Measurements from ENCODE around the gene ATP2B3.

Gene ATP2B3

GRCh38 chrX:153509592-153509991, 7.8 kb upstream of the ATP2B3 start:
- no peak for DNase-seq (ENCODE audit: low read depth)

GRCh38 chrX:153510383-153510782, 7.1 kb upstream of the ATP2B3 start:
- DNase-seq (ENCODE audit: low read depth): no peak

- DNase-seq (ENCODE audit: low read depth): no peak
Observed at GRCh38 chrX:153511784-153512500, 5.5 kb upstream of the ATP2B3 start.

- no peak for DNase-seq (ENCODE audit: low read depth)
Observed at GRCh38 chrX:153512501-153512893, 4.9 kb upstream of the ATP2B3 start.

- DNase-seq (ENCODE audit: low read depth): no peak
Observed at GRCh38 chrX:153513265-153513664, 4.2 kb upstream of the ATP2B3 start.

- no peak for DNase-seq (ENCODE audit: low read depth)
Observed at GRCh38 chrX:153514259-153514658, 3.2 kb upstream of the ATP2B3 start.

GRCh38 chrX:153515435-153515834, 2.0 kb upstream of the ATP2B3 start:
- DNase-seq (ENCODE audit: low read depth): no peak

GRCh38 chrX:153516073-153516472, 1.4 kb upstream of the ATP2B3 start:
- DNase-seq (ENCODE audit: low read depth): no peak

GRCh38 chrX:153517946-153518834, 748 bp downstream of the ATP2B3 start:
- DNase-seq (ENCODE audit: low read depth): no peak

GRCh38 chrX:153519569-153520286, 2.3 kb downstream of the ATP2B3 start:
- DNase-seq (ENCODE audit: low read depth): no peak

- DNase-seq (ENCODE audit: low read depth): no peak
Observed at GRCh38 chrX:153520287-153520917, 3.0 kb downstream of the ATP2B3 start.

- no peak for DNase-seq (ENCODE audit: low read depth)
Observed at GRCh38 chrX:153521034-153521433, 3.6 kb downstream of the ATP2B3 start.

GRCh38 chrX:153522259-153522658, 4.8 kb downstream of the ATP2B3 start:
- DNase-seq (ENCODE audit: low read depth): no peak

GRCh38 chrX:153523269-153523668, 5.8 kb downstream of the ATP2B3 start:
- DNase-seq (ENCODE audit: low read depth): no peak

- DNase-seq (ENCODE audit: low read depth): no peak
Observed at GRCh38 chrX:153524234-153524633, 6.8 kb downstream of the ATP2B3 start.

GRCh38 chrX:153525451-153525850, 8.0 kb downstream of the ATP2B3 start:
- DNase-seq (ENCODE audit: low read depth): no peak

GRCh38 chrX:153526042-153526441, 8.6 kb downstream of the ATP2B3 start:
- DNase-seq (ENCODE audit: low read depth): no peak

GRCh38 chrX:153526801-153527200, 9.4 kb downstream of the ATP2B3 start:
- no peak for DNase-seq (ENCODE audit: low read depth)

GRCh38 chrX:153527208-153527607, 9.8 kb downstream of the ATP2B3 start:
- DNase-seq (ENCODE audit: low read depth): no peak

GRCh38 chrX:153530411-153531129, 13.1 kb downstream of the ATP2B3 start:
- no peak for DNase-seq (ENCODE audit: low read depth)

- DNase-seq (ENCODE audit: low read depth): no peak
Observed at GRCh38 chrX:153533091-153533490, 15.6 kb downstream of the ATP2B3 start.

- DNase-seq (ENCODE audit: low read depth): no peak
Observed at GRCh38 chrX:153537080-153537479, 19.6 kb downstream of the ATP2B3 start.
